Ovary (tissue), 3 donors: Measurements from ENCODE around the gene IGSF9.

Source experiments
- CTCF ChIP-seq, 3 donors: fragments of 450-650 bp in 2 of 3; fragments of 200-600 bp in 1 of 3; IDR thresholded peaks; one replicate each; pipeline versions ENCODE4 v1.5.1 to v1.8.0; 2016 to 2022; ENCODE audit warnings: antibody characterized with exemption in 3 of 3, mild to moderate bottlenecking in 1 of 3
- EP300 ChIP-seq: sonication (generic); formaldehyde crosslinking; IDR thresholded peaks from one replicate; pipeline ENCODE4 v1.6.1; 2017; ENCODE audit warnings: antibody characterized with exemption
- POLR2A ChIP-seq: fragments of 450-650 bp; IDR thresholded peaks from one replicate; pipeline ENCODE4 v1.6.1; 2017; ENCODE audit warnings: antibody characterized with exemption, mild to moderate bottlenecking, moderate library complexity
- donor health status: DM: no; HTN: no; CAD: no.

- TF ChIP-seq CTCF (IDR thresholded peaks at IDR 0.05) (no peak), POLR2A (no peak), EP300 (no peak)
Measured at GRCh38 chr1:159921251-159921650, 24.2 kb downstream of the IGSF9 start.
